Stromal cell of bone marrow (primary cell): ENCODE results near the gene SMIM1.
"Not testable (repeated sequence)": the region's sequence is repeated elsewhere in the genome, so short reads cannot be mapped to it uniquely, and the experiment has no call there.

Experiments used
- DNase-seq: peaks from one replicate; pipeline ENCODE4 v3.0.0-alpha.2; 2012; ENCODE audit warnings: low read depth

SMIM1 gene

DNA sequence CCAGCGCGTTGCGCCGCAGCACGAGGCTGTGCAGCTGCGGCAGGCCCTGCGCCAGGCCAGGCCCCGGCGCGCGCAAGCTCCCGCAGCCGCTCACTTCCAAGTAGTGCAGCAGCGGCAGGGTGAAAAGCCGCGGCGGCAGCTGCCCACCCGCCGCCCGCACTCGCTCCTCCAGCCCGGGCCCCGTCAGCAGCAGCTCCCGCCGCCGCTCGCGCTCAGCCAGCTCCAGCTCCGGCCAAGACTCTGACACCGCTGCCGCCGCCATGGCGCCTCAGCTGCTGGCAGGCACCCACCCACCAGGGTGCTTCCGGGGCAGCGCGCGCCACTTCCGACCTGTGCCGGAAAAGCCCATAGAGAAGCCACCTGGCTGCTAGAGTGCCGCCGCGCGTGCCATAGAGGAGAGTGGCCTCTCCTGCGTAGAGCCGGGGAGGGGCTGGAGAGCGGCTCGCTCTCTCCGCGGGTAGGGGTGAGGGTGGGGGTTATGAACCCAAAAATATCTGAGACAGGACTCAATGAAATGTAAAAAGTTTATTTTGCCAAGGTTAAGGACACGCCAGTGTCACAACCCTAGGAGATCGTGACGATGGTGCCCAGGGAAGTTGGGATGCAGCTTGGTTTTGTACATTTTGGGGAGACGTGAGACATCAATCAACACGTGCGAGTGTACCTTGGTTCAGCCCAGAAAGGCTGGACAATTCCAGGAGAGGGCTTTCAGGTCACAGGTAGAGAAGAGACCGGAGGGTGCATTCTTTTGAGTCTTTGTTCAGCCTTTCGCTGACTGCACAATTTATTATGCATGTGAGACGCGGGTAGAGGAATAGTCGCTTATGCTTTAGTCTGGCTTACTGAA is 23.9 kb downstream of the SMIM1 start, which contains the start of gene LRRC47:
TSS of gene LRRC47 (minus strand) at position 284 of the 847 bp plus-strand sequence. CDS start at position 262, 22 bp downstream.
- peak; percentile 86 for DNase-seq

DNA sequence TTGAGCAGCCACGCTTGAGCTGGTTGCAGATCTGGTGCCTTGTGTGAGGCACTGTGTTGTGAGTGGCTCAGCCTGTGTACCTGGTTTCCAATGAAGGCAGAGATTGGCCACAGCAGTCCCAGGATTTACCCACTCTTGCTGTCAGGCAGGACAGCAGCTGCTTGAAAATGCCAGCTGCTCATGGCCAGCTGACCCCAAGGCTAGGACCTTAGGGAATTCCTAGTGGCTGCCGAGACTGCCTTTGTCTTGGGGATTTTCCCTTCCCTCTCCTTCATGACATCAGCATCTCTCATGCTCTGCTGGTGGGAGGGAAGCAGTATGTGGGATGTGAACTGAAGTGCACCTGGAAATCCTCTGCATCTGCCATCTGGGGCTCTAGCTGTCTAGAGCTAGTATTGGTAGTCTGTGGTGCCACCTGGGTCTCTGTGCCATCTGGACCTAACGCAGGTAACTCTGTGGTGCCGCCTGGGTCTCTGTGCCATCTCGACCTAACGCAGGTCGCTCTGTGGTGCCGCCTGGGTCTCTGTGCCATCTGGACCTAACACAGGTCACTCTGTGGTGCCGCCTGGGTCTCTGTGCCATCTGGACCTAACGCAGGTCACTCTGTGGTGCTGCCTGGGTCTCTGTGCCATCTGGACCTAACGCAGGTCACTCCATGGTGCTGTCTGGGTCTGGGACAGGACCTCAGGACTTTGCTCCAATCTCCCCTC is 27.6 kb downstream of the SMIM1 start:
- no peak for DNase-seq

- DNase-seq = not testable (repeated sequence)
These were observed 28.2 kb downstream of the SMIM1 start for GRCh38 chr1:3800795-3801194.

DNA sequence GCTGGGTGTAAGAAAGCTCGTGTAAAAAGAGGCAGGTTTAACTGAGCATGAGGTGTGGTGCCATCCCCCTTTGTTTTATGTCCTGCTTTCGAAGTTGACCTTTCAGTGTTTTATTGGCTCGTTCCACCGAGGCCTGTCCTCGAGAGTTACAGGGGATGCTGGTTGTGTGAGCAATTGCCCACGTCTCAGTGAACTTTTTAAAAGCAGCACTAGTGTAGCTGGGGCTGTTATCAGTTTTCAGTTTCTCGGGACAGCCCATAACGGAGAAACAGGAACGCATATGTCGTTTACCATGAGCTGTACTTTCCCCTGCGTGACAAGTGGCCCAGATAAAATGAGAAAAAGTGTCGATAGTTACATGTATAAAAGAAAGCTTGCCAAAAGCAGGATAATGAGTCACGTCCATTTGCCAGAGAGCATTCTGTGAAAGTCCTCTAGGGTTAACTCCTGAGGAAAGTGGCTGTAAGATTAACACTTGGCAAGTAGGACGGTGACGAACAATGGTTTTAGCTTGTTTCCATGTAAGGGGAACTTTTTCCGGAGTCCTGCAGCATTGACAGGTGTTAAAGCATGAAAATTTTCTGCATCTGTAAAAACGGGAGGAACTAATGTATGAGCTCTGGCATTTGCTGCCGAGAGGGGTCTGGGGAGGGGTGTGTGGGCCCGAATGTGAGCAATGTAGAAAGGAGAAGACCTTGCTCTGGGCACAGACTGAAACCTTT is 31.5 kb downstream of the SMIM1 start:
- no peak for DNase-seq

DNA sequence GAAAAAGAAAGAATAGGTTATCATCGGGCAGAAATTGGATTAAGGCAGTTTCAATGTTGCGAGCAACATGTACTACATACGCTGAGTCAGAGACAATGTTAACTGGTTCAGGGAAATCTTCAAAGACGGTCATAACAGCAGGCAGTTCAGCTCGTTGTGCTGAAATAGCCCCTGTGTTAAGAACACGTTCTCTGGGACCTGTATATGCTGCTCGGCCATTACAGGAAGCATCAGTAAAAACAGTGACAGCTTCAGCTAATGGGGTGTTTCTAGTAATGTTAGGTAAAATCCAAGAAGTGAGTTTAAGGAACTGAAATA is 32.0 kb downstream of the SMIM1 start:
- not testable (repeated sequence) for DNase-seq

- no peak for DNase-seq
These were observed 32.5 kb downstream of the SMIM1 start for GRCh38 chr1:3805038-3805437.

GRCh38 chr1:3807769-3808168 is 35.2 kb downstream of the SMIM1 start:
- DNase-seq = no peak

GRCh38 chr1:3809680-3810079 is 37.1 kb downstream of the SMIM1 start:
- no peak for DNase-seq

DNA sequence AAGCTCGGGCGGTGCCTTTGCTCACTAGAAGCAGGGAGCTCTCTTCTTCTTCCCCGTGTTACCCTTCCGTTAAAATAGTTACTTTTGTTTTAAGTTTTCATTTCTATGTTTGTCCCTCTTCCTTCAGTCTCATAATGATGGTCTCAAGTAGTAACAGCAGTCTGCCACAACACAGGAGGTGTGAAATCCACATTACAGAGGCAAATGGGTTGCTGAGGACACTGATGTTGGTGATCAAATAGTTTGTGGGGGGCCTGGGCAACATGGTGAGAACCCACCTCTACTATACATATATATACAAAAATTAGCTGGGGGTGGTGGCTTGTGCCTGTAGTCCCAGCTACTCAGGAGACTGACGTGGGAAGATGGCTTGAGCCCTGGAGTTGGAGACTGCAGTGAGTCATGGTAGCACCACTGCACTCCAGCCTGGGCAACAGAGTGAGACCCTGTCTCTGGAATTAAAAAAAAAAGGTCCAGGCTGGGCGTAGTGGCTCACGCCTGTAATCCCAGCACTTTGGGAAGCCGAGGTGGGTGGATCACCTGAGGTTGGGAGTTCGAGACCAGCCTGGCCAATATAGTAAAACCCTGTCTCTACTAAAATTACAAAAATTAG is 37.7 kb downstream of the SMIM1 start:
- not testable (repeated sequence) for DNase-seq

- no peak for DNase-seq
These were observed 39.0 kb downstream of the SMIM1 start for GRCh38 chr1:3811595-3811911.

GRCh38 chr1:3814065-3814464 is 41.5 kb downstream of the SMIM1 start:
- no peak for DNase-seq

GRCh38 chr1:3814771-3815561 is 42.4 kb downstream of the SMIM1 start:
- no peak for DNase-seq

GRCh38 chr1:3816331-3817137 is 44.0 kb downstream of the SMIM1 start:
- no peak for DNase-seq

DNA sequence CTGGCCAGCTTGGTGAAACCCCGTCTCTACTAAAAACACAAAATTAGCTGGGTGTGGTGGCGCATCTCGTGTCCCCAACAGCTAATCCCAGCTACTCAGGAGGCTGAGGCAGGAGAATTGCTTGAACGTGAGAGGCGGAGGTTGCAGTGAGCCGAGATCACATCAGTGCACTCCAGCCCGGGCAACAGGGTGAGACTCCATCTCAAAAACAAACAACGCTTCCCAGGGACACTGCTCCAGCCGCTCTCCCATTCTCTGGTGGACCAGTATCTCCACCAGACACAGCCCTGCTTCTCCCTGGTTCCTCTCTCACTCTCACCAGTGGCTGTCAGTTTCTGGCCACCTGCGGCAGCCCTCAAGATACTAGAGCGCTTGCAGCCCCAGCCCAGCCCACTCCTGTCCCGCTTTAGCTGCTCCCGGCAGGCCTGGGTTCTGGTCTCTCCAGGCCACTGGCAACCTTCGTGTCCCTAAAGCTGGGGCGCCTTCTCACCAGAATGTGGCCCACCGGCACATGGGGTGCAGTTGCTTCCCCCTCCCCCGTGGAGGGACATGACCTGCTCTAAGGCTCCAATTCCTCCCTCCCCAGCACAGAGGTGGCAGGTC is 44.7 kb downstream of the SMIM1 start:
- DNase-seq = no peak

- DNase-seq = no peak
These were observed 45.5 kb downstream of the SMIM1 start for GRCh38 chr1:3817821-3818597.

GRCh38 chr1:3819771-3820200 is 47.2 kb downstream of the SMIM1 start:
- DNase-seq = no peak

DNA sequence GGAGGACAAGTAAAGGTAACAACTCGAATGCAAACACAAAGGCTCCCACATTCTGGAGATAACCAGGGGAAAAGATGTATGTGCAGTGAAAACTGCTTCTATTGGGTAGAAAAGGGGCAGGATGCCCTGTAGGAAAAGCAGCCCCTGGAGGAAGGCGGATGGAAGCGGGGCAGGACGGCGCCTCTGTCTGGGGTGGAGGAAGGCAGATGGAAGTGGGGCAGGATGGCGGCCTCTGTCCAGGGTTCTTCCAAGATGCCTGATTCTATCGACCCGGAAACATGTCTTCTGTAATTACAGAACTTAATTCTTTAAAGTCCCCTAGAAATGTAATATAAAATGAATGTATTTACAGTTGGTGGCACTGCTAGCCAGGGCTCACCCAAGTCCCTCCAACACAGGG is 47.8 kb downstream of the SMIM1 start:
- no peak for DNase-seq

DNA sequence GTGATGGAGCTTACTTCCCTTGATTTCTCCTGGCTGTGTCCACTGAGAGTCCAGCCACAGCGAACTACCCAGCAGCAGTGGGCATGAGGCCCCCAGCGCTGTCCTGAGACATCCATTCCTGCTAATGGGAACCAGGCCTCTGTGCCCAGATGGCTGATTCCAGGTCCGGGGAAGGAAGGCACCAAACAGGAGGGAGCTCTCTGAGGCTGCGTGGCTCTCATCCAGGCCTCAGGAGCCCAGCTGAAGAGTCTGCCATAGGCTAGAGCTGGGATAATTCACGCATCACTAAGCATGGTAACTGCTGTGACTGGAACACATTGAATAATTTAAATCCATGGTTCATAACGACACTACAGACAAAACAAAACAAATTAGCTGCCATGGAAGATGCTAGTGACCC is 48.5 kb downstream of the SMIM1 start:
- DNase-seq = no peak

DNA sequence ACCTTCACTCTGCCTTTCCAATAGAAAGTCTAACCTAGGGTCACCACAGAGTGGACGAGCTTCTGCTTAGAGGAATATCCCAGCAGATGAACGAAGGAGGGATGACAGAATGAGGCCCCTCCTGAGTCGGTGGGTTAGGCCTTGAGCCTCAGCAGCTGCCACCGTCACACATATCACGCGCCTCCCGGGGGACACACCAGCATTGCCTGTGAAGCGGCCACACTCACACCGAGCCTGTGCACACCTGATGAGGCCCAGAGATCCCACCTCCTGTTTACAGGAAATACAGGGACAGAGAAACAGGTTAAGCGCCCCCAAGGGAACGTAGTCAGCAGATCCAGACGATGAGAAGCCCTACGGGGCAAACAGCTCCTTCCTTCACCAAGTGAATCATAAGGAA is 48.9 kb downstream of the SMIM1 start:
- DNase-seq = no peak

- no peak for DNase-seq
These were observed 49.4 kb downstream of the SMIM1 start for GRCh38 chr1:3821908-3822307.
